Hepatocyte (in vitro differentiated cells): ENCODE results near the gene ARHGDIG.

Source experiments
- EZH2 ChIP-seq: fragments of 200-600 bp; sonication (generic); IDR thresholded peaks from 2 replicates; pipeline ENCODE4 v1.6.1; 2016; ENCODE audit warnings: antibody characterized with exemption, mild to moderate bottlenecking, borderline replicate concordance
- EZH2phosphoT487 ChIP-seq: fragments of 200-600 bp; sonication (generic); IDR thresholded peaks from one replicate; pipeline ENCODE4 v1.6.1; 2018; ENCODE audit warnings: antibody characterized with exemption, mild to moderate bottlenecking, low read depth, moderate library complexity; ENCODE audit not compliant: unreplicated experiment, severe bottlenecking
- TF ChIP-seq, protein P1 (sequence below): fragments of 200-600 bp; sonication (generic); IDR thresholded peaks from 2 replicates; pipeline ENCODE4 v1.5.1; 2016; ENCODE audit warnings: antibody characterized with exemption, mild to moderate bottlenecking; ENCODE audit not compliant: poor library complexity

DNA sequence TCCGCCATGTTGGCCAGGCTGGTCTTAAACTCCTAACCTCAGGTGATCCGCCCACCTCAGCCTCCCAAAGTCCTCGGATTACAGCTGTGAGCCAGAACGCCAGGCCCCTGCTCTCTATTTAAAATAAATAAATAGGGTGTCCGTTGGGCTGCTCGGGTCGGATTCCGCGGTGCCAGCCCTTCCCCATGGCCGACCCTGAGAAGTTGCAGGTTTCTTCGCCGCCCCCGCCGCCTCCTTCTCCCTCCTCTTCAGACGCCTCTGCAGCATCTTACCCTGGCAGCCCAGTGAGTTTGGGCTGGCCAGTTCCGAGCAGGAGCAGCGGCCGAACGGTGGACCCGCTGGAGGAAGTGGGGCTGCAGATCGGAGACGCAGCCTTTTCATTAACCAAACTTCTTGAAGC, 49.4 kb upstream of the ARHGDIG start:
- TF ChIP-seq EZH2 (no peak), EZH2phosphoT487 (no peak)
- TF ChIP-seq, protein P1, sequence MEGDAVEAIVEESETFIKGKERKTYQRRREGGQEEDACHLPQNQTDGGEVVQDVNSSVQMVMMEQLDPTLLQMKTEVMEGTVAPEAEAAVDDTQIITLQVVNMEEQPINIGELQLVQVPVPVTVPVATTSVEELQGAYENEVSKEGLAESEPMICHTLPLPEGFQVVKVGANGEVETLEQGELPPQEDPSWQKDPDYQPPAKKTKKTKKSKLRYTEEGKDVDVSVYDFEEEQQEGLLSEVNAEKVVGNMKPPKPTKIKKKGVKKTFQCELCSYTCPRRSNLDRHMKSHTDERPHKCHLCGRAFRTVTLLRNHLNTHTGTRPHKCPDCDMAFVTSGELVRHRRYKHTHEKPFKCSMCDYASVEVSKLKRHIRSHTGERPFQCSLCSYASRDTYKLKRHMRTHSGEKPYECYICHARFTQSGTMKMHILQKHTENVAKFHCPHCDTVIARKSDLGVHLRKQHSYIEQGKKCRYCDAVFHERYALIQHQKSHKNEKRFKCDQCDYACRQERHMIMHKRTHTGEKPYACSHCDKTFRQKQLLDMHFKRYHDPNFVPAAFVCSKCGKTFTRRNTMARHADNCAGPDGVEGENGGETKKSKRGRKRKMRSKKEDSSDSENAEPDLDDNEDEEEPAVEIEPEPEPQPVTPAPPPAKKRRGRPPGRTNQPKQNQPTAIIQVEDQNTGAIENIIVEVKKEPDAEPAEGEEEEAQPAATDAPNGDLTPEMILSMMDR, result no peak
